ENCODE results near the gene PNMA5. TPM values are rescaled to one million over a fixed set of nuclear protein-coding genes. Genes with fewer than 3 reads are reported as not detected.
"Not testable (repeated sequence)": the region's sequence is repeated elsewhere in the genome, so short reads cannot be mapped to it uniquely, and the experiment has no call there.

The PNMA5 gene
- total RNA-seq, 4 donors from 2014 or later = 0.07 TPM; not detected in 3

GRCh38 chrX:152992115-152992514 lies 1.8 kb downstream of the PNMA5 start:
- H3K27me3 ChIP-seq = no peaks in the 10 kb centered on the region
- TF ChIP-seq POLR2A (IDR thresholded peaks at IDR 0.05) = no peak
- H3K4me1 ChIP-seq = no peaks in the 10 kb centered on the region
- intact Hi-C loops (cut with DNase I; ENCODE audit: low total_unique reads) = no loop called here
- H3K9me3 ChIP-seq = no peaks in the 10 kb centered on the region
- no peaks in the 10 kb centered on the region for H3K36me3 ChIP-seq
- no peak for DNase-seq
- no peak overlapping the region for H3K27ac ChIP-seq
- H3K4me3 ChIP-seq = no peak overlapping the region

DNA sequence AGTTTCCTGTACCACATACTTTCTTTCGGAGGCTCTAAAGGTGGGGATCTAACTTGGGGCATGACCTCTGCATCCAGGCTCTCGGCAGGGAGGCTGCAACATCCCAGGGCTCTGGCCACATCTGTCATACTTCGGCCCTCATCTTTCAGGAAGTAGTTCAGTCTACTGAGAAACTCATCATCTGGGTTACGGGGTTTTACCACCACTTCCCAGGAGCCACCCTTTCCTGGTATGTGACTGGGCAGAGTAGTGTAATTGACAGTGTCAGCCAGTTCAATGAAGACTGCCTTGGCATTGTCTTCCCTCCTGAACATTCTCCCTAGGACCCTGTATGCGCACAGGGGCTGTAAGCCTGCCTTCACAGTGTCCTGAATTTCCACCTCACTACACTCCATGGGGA lies 2.8 kb downstream of the PNMA5 start:
- Histone ChIP-seq H3K27ac (no peak overlapping the region), H3K9me3 (no peaks in the 10 kb centered on the region), H3K4me1 (no peaks in the 10 kb centered on the region), H3K36me3 (no peaks in the 10 kb centered on the region), H3K27me3 (no peaks in the 10 kb centered on the region), H3K4me3 (no peak overlapping the region)
- no peak for DNase-seq
- TF ChIP-seq CTCF (IDR thresholded peaks at IDR 0.05) (no peak), POLR2A (IDR thresholded peaks at IDR 0.05) (no peak)
- intact Hi-C loops (cut with DNase I; ENCODE audit: low total_unique reads) = no loop called here

GRCh38 chrX:152989292-152989658 lies 4.6 kb downstream of the PNMA5 start:
- H3K36me3 ChIP-seq = no peaks in the 10 kb centered on the region
- no peaks in the 10 kb centered on the region for H3K9me3 ChIP-seq
- no peak overlapping the region for H3K4me3 ChIP-seq
- no peak for TF ChIP-seq CTCF (IDR thresholded peaks at IDR 0.05)
- no peak for TF ChIP-seq POLR2A (IDR thresholded peaks at IDR 0.05)
- intact Hi-C loops (cut with DNase I; ENCODE audit: low total_unique reads) = no loop called here
- DNase-seq = no peak
- no peaks in the 10 kb centered on the region for H3K4me1 ChIP-seq
- H3K27me3 ChIP-seq = no peaks in the 10 kb centered on the region
- no peak overlapping the region for H3K27ac ChIP-seq

DNA sequence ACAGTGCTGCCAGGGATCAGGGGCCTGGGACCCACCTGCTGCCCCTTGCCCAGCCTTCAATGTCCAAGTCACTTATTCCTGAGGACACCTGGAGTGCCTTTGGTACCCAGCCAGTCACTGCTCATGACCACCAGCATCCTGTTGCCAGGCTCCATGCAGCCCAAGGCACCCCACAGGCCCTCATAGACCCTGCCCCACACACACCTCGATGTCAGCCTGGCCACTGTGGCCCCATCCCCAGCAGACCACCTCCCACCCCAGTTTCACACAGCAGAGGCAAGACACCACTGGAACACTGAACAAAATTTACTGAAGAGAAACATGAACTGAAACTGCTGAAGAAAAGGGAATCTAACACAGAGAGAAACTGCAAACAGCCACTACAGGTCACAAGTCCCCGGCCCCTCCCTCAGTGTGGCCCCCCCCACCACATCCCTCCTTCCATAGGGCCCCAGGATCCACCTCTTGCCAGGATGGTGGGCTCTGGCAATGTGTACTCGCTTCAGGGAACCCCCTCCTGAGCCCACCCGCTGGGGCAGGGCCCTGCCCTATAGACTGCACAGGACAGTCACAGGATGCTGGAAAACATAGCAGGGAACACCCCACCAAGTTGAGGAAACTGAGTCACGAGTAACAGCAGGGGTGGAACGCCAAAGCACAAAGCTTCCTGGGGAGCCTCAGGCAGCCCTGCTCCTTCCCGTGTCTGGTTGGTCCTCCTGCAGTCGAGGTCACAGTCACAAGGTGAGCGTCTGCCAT lies 5.2 kb downstream of the PNMA5 start:
- intact Hi-C loops (cut with DNase I; ENCODE audit: low total_unique reads) = no loop called here
- Histone ChIP-seq H3K27ac (no peak overlapping the region), H3K4me1 (no peaks in the 10 kb centered on the region), H3K36me3 (no peaks in the 10 kb centered on the region), H3K9me3 (no peaks in the 10 kb centered on the region), H3K4me3 (no peak overlapping the region), H3K27me3 (no peaks in the 10 kb centered on the region)
- no peak for DNase-seq
- TF ChIP-seq CTCF (IDR thresholded peaks at IDR 0.05) (no peak), POLR2A (IDR thresholded peaks at IDR 0.05) (no peak)

DNA sequence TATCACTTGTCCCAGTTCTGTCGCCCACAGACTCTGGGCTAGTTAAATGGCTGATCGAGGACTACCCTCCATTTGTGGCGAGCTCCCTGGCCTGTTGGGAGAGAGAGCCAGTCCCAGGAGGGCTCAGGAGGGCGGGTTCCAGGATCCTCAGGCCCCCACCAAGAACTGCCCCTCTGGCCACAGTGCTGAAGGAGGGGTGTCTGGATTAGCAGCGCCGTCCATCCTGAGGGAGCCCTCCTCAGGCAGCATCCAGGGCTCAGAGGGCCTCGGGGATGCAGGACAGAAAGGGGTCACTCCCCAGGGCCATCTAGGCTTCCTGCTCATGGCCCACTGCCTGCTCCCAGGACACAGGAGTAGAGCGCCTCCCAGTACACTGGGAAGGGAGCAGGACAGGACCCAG lies 6.1 kb downstream of the PNMA5 start:
- Histone ChIP-seq H3K27me3 (no peaks in the 10 kb centered on the region), H3K27ac (no peak overlapping the region), H3K9me3 (no peaks in the 10 kb centered on the region), H3K36me3 (no peaks in the 10 kb centered on the region), H3K4me3 (no peak overlapping the region), H3K4me1 (no peaks in the 10 kb centered on the region)
- no peak for DNase-seq
- intact Hi-C loops (cut with DNase I; ENCODE audit: low total_unique reads) = no loop called here
- TF ChIP-seq CTCF (IDR thresholded peaks at IDR 0.05) = no peak
- TF ChIP-seq POLR2A (IDR thresholded peaks at IDR 0.05) = no peak

DNA sequence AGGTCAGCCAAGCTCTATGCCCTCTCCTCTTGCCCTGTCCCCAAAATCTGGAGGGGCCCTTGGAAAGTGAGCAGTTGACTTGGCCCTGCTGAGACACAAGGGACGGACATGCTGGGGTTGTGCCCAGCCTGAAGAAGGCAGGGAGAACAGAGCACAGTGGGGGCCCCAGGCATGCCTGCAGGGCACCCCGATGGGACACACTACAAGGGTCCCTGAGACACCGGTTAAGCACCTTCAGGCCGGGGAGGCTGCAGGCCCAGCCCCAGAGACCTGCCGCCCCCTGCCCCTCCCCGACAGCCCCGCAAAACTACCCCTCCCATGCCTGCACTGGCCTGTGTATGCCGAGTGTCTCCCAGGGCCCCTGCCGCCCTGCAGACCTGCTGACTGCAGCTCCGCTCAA lies 6.8 kb downstream of the PNMA5 start:
- H3K27me3 ChIP-seq; H3K4me1 ChIP-seq; H3K4me3 ChIP-seq; H3K36me3 ChIP-seq; intact Hi-C loops (cut with DNase I; ENCODE audit: low total_unique reads); H3K27ac ChIP-seq; DNase-seq; H3K9me3 ChIP-seq: not testable (repeated sequence)

DNA sequence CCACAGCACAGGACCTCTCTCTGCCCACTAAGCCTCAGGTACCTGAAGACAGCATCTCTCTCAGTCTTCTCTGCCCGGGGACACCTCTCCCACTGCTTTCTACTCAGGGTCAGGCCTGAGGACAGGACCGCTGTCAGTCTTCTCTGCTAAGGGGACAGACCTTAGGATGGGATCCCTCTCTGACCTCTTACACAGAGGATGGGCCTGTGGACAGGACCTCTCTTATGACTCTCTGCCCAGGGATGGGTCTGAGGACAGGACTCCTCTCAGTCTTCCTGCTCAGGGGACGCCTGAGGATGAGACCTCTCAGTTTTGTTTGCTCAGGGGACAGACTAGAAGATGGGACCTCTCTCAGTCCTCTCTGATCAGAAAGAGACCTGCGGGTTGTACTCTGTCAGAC lies 8.5 kb downstream of the PNMA5 start:
- H3K4me3 ChIP-seq; H3K27me3 ChIP-seq; H3K9me3 ChIP-seq; H3K4me1 ChIP-seq; H3K27ac ChIP-seq; H3K36me3 ChIP-seq; intact Hi-C loops (cut with DNase I; ENCODE audit: low total_unique reads); DNase-seq: not testable (repeated sequence)
